H1 (cell line): Measurements from ENCODE around the gene BCL2. TPM values are rescaled to one million over a fixed set of nuclear protein-coding genes. Genes with fewer than 3 reads are reported as not detected.

Experiments
- CTCF ChIA-PET: fragments of 300-600 bp; sonication (Branson Sonifier 250); formaldehyde crosslinking; loops from one replicate; lab custom pipeline; 2021; ENCODE audit not compliant: partially characterized antibody; lab: Charles Lee
- POLR2A ChIA-PET: fragments of 300-600 bp; sonication (Branson Sonifier 250); formaldehyde crosslinking; loops from one replicate; lab custom pipeline; 2021; ENCODE audit warnings: inconsistent platforms; ENCODE audit not compliant: partially characterized antibody; lab: Charles Lee
- DNase-seq, 2 experiments: peaks; one replicate each; pipeline versions ENCODE4 v3.0.0 to v3.0.0-alpha.2; 2010 to 2022; ENCODE audit warnings: low spot score in 2 of 2, low read depth in 1 of 2, mixed read lengths in 1 of 2
- FAIRE-seq: peaks from 2 replicates; lab custom pipeline; 2011; peaks lifted over from hg19 to GRCh38; lab: Jason Lieb, UNC
- H2AFZ ChIP-seq: 2 replicates; pipeline ENCODE4 v1.8.1; 2012; ENCODE audit warnings: low read length, inconsistent platforms
- H2AK5ac ChIP-seq: 2 replicates; pipeline ENCODE4 v1.6.1; 2013; ENCODE audit warnings: low read depth, low read length
- H2BK120ac ChIP-seq: replicated peaks from 2 replicates; pipeline ENCODE3; 2013; ENCODE audit warnings: low read depth, low read length, inconsistent platforms
- H2BK12ac ChIP-seq: 2 replicates; pipeline ENCODE4 v1.6.1; 2013; ENCODE audit warnings: low read depth, low read length
- H2BK15ac ChIP-seq: 2 replicates; pipeline ENCODE4 v1.6.1; 2013; ENCODE audit warnings: low read length
- H2BK20ac ChIP-seq: 2 replicates; pipeline ENCODE4 v1.6.1; 2013; ENCODE audit warnings: low read length
- H2BK5ac ChIP-seq: 2 replicates; pipeline ENCODE4 v1.6.1; 2013; ENCODE audit warnings: low read depth, low read length
- H3K14ac ChIP-seq: 2 replicates; pipeline ENCODE4 v1.6.1; 2013; ENCODE audit warnings: inconsistent platforms; ENCODE audit not compliant: insufficient read length
- H3K18ac ChIP-seq: 2 replicates; pipeline ENCODE4 v1.6.1; 2013; ENCODE audit warnings: low read length; ENCODE audit errors: extremely low read depth
- H3K23ac ChIP-seq: 2 replicates; pipeline ENCODE4 v1.6.1; 2013; ENCODE audit warnings: inconsistent platforms; ENCODE audit not compliant: insufficient read length
- H3K23me2 ChIP-seq: 2 replicates; pipeline ENCODE4 v1.6.1; 2013; ENCODE audit warnings: low read depth, low read length
- H3K27ac ChIP-seq: 2 replicates; pipeline ENCODE4 v1.6.1; 2011; ENCODE audit warnings: low read depth, low read length, inconsistent platforms
- H3K27me3 ChIP-seq, 4 experiments: replicated peaks in 1 of 4; 1 replicate in 1 of 4; 2 replicates in 3 of 4; pipeline versions ENCODE4 v1.6.1 to v1.8.1; 2011 to 2013; ENCODE audit warnings: low read length in 3 of 4, mild to moderate bottlenecking in 3 of 4, inconsistent platforms in 2 of 4, mixed read lengths in 2 of 4, moderate library complexity in 1 of 4; ENCODE audit not compliant: control insufficient read depth in 3 of 4, insufficient read depth in 3 of 4; ENCODE audit errors: extremely low read depth in 1 of 4
- H3K36me3 ChIP-seq, 4 experiments: 2 replicates each; pipeline versions ENCODE4 v1.6.1 to v1.8.1; 2011 to 2013; ENCODE audit warnings: mild to moderate bottlenecking in 4 of 4, low read length in 3 of 4, moderate library complexity in 2 of 4, control low read depth in 1 of 4, inconsistent platforms in 1 of 4; ENCODE audit not compliant: insufficient read depth in 4 of 4, control insufficient read depth in 2 of 4
- H3K4ac ChIP-seq: replicated peaks from 2 replicates; pipeline ENCODE3; 2013; ENCODE audit warnings: low read length, low read depth, mixed read lengths, inconsistent platforms; ENCODE audit not compliant: insufficient read length
- H3K4me1 ChIP-seq, 4 experiments: replicated peaks in 1 of 4; 1 replicate in 1 of 4; 2 replicates in 3 of 4; pipeline versions ENCODE4 v1.6.1 to v1.8.1; 2011 to 2013; ENCODE audit warnings: low read length in 3 of 4, inconsistent platforms in 2 of 4, mixed read lengths in 1 of 4; ENCODE audit not compliant: insufficient read depth in 4 of 4, control insufficient read depth in 3 of 4
- H3K4me2 ChIP-seq, 2 experiments: 2 replicates each; pipeline versions ENCODE4 v1.6.1 to v1.8.1; 2011 to 2013; ENCODE audit warnings: low read depth in 2 of 2, low read length in 2 of 2, control low read depth in 1 of 2, inconsistent platforms in 1 of 2, mild to moderate bottlenecking in 1 of 2; ENCODE audit not compliant: insufficient read depth in 1 of 2
- H3K4me3 ChIP-seq, 4 experiments: fragments of 200-600, 300-600 bp in 1 of 4; sonication (generic), shearing (Covaris generic), sonication (Bioruptor Twin) in 1 of 4; 2 replicates each; pipeline versions ENCODE4 v1.5.1 to v1.8.1; 2011 to 2016; ENCODE audit warnings: low read length in 4 of 4, low read depth in 3 of 4, control low read depth in 2 of 4, inconsistent platforms in 2 of 4, mild to moderate bottlenecking in 2 of 4, mixed read lengths in 1 of 4, moderate library complexity in 1 of 4; ENCODE audit not compliant: insufficient read depth in 2 of 4; ENCODE audit errors: extremely low read depth in 1 of 4
- H3K56ac ChIP-seq: replicated peaks from 2 replicates; pipeline ENCODE3; 2013; ENCODE audit warnings: low read depth, mild to moderate bottlenecking, mixed read lengths, low read length, inconsistent platforms; ENCODE audit not compliant: insufficient read length
- H3K79me1 ChIP-seq: 2 replicates; pipeline ENCODE4 v1.6.1; 2013; ENCODE audit warnings: low read depth, low read length, control low read depth
- H3K79me2 ChIP-seq, 2 experiments: 2 replicates each; pipeline versions ENCODE4 v1.6.1 to v1.8.1; 2012 to 2013; ENCODE audit warnings: low read length in 2 of 2, mild to moderate bottlenecking in 2 of 2, inconsistent platforms in 1 of 2; ENCODE audit not compliant: insufficient read depth in 2 of 2, control insufficient read depth in 1 of 2
- H3K9ac ChIP-seq, 4 experiments: replicated peaks in 1 of 4; 1 replicate in 1 of 4; 2 replicates in 3 of 4; pipeline versions ENCODE4 v1.6.1 to v1.8.1; 2011 to 2013; ENCODE audit warnings: low read depth in 3 of 4, low read length in 3 of 4, control low read depth in 2 of 4, mild to moderate bottlenecking in 2 of 4, moderate library complexity in 2 of 4, inconsistent platforms in 1 of 4; ENCODE audit errors: extremely low read depth in 1 of 4
- H3K9me3 ChIP-seq, 2 experiments: 2 replicates each; pipeline versions ENCODE4 v1.6.1 to v1.8.1; 2012 to 2013; ENCODE audit warnings: mild to moderate bottlenecking in 2 of 2, moderate library complexity in 2 of 2, control low read depth in 1 of 2, inconsistent platforms in 1 of 2, low read depth in 1 of 2, low read length in 1 of 2, mixed read lengths in 1 of 2; ENCODE audit not compliant: insufficient read depth in 2 of 2
- H4K20me1 ChIP-seq, 2 experiments: replicated peaks in 1 of 2; 2 replicates each; pipeline versions ENCODE3 to v1.8.1; 2011 to 2013; ENCODE audit warnings: inconsistent platforms in 2 of 2, low read length in 2 of 2, mild to moderate bottlenecking in 1 of 2; ENCODE audit not compliant: insufficient read depth in 2 of 2, control insufficient read depth in 1 of 2
- H4K5ac ChIP-seq: 2 replicates; pipeline ENCODE4 v1.6.1; 2013; ENCODE audit warnings: low read length, low read depth, mixed read lengths, inconsistent platforms; ENCODE audit not compliant: insufficient read length
- H4K8ac ChIP-seq: 2 replicates; pipeline ENCODE4 v1.8.0; 2013; ENCODE audit warnings: mild to moderate bottlenecking, moderate library complexity, low read length, inconsistent platforms; ENCODE audit not compliant: insufficient read depth; ENCODE audit errors: extremely low read depth
- H4K91ac ChIP-seq: replicated peaks from 2 replicates; pipeline ENCODE3; 2013; ENCODE audit warnings: low read length, mixed read lengths, inconsistent platforms; ENCODE audit not compliant: insufficient read length
- ASH2L ChIP-seq: fragments of 200-600, 300-600 bp; sonication (generic); IDR thresholded peaks from one replicate; pipeline ENCODE4 v1.7.1; 2017; ENCODE audit warnings: low read length
- CREB1 ChIP-seq: IDR thresholded peaks from 2 replicates; pipeline ENCODE4 v1.6.1; 2012; ENCODE audit warnings: inconsistent platforms
- FOSL1 ChIP-seq: IDR thresholded peaks from 2 replicates; pipeline ENCODE4 v1.6.1; 2011; ENCODE audit warnings: mild to moderate bottlenecking, low read depth, low read length, moderate library complexity; ENCODE audit not compliant: insufficient read depth
- POLR2AphosphoS5 ChIP-seq: IDR thresholded peaks from 2 replicates; pipeline ENCODE4 v1.6.1; 2011; ENCODE audit warnings: low read depth, low read length
- SIX5 ChIP-seq: IDR thresholded peaks from 2 replicates; pipeline ENCODE4 v1.6.1; 2011; ENCODE audit warnings: mild to moderate bottlenecking, low read depth, low read length
- TBP ChIP-seq: IDR thresholded peaks from 2 replicates; pipeline ENCODE4 v1.6.1; 2011; ENCODE audit warnings: low read depth, low read length, improper control_type of control experiment
- WGBS, 2 experiments: shearing (Covaris generic) in 1 of 2; methylation state at CpG; one replicate each; pipeline versions ENCODE4 v1.1.6 to v1.1.7; 2013 to 2015; ENCODE audit warnings: low lambda C conversion rate in 2 of 2, mixed read lengths in 2 of 2, inconsistent platforms in 1 of 2, low coverage in 1 of 2, missing lambda C conversion rate in 1 of 2; ENCODE audit not compliant: insufficient replicate concordance in 2 of 2, insufficient coverage in 1 of 2, insufficient read length in 1 of 2; ENCODE audit errors: extremely low coverage in 1 of 2, missing lambda C conversion rate in 1 of 2; 5-methylcytosine and 5-hydroxymethylcytosine counted together
- polyA plus RNA-seq, 7 experiments: library from polyadenylated mRNA; depleted of rRNA in 3 of 7; stranded (reverse) in 5 of 7; unstranded in 2 of 7; fragments of >200 nt in 5 of 7; fragments of 200-250 nt in 2 of 7; gene quantifications; 1 replicate in 5 of 7; 2 replicates in 1 of 7; 4 replicates in 1 of 7; pipeline versions ENCODE4 v1.2.1 to v1.2.3, GENCODE V29; 2011 to 2013; ENCODE audit warnings: missing spikeins in 2 of 7, mixed read lengths in 2 of 7
- total RNA-seq: library from RNA; stranded (reverse); fragmentation: NEBNext Ultra II Directional; extraction: Animal tissue kit (Norgen Biotek cat#: 25700); gene quantifications from 2 replicates; pipeline ENCODE4 v1.2.1, GENCODE V29; 2021

BCL2 gene
- total and polyA plus RNA-seq, 2 of the 8 experiments (the other 6 are each of a cell fraction or from before 2014, with no cell fraction given) = 0.59 to 4.5 TPM

- Histone ChIP-seq H3K56ac (no peak overlapping the region), H3K23me2 (peaks cover under 1% of the 10 kb centered on the region; the same call in 1 of the 2 replicates), H3K4me1 (peaks cover 0 to 6% (median 3%) of the 10 kb centered on the region in 4 experiments; a peak in 3 of 7 replicates), H2AFZ (no peak overlapping the region), H2BK20ac (no peak overlapping the region), H4K20me1 (no peaks in the 10 kb centered on the region), H4K8ac (no peak overlapping the region), H3K27me3 (peaks cover 0 to 10% (median 3%) of the 10 kb centered on the region in 4 experiments; a peak in 5 of 7 replicates), H3K79me2 (no peaks in the 10 kb centered on the region), H3K4ac (no peak overlapping the region), H3K27ac (no peak overlapping the region), H3K14ac (no peak overlapping the region), H3K9ac (no peak overlapping the region), H3K4me2 (no peak overlapping the region), H2AK5ac (no peak overlapping the region), H2BK12ac (no peak overlapping the region), H2BK120ac (no peak overlapping the region), H3K23ac (no peak overlapping the region), H4K5ac (no peak overlapping the region), H2BK5ac (no peak overlapping the region), H3K9me3 (no peaks in the 10 kb centered on the region), H3K18ac (no peak overlapping the region), H2BK15ac (no peak overlapping the region), H3K4me3 (no peak overlapping the region), H3K79me1 (no peaks in the 10 kb centered on the region), H4K91ac (no peak overlapping the region), H3K36me3 (peaks cover 0 to 10% (median 0%) of the 10 kb centered on the region in 4 experiments; a peak in 2 of 8 replicates)
- TF ChIP-seq SIX5 (no peak), TBP (no peak), CREB1 (no peak), FOSL1 (no peak), ASH2L (no peak), POLR2AphosphoS5 (no peak)
- POLR2A ChIA-PET = interaction anchor here (0.6 kb wide), 1 partner anchor 645 kb away, joined by 3 read pairs; no protein-coding TSS in a partner anchor
- CTCF ChIA-PET = interaction anchor here (0.8 to 8.9 kb wide), 9 partner anchors 8 to 303 kb away, joined by 3 to 96 read pairs (median 6); no protein-coding TSS in a partner anchor
- no peak for FAIRE-seq
- 94% methylated on average over 5 of the region's 5 CpGs; no CpG with 5 or more reads in 1 of the 2 experiments for WGBS, 2 experiments
- DNase-seq = no peak
Observed at GRCh38 chr18:63326011-63326410, 6.4 kb upstream of the BCL2 start.
